ENCODE results near the gene TMEM161A.
"Not testable (repeated sequence)": the region's sequence is repeated elsewhere in the genome, so short reads cannot be mapped to it uniquely, and the experiment has no call there.

TMEM161A gene

GRCh38 chr19:19121371-19121770, 16.9 kb downstream of the TMEM161A start:
- no peak for DNase-seq (ENCODE audit: low read depth)

- DNase-seq (ENCODE audit: low read depth) = no peak
These were observed 17.7 kb downstream of the TMEM161A start for GRCh38 chr19:19120308-19121231.

GRCh38 chr19:19119325-19120237, 18.7 kb downstream of the TMEM161A start:
- DNase-seq (ENCODE audit: low read depth) = no peak

GRCh38 chr19:19115954-19116353, 22.3 kb downstream of the TMEM161A start:
- DNase-seq (ENCODE audit: low read depth) = no peak

- DNase-seq (ENCODE audit: low read depth) = no peak
These were observed 25.1 kb downstream of the TMEM161A start for GRCh38 chr19:19113040-19113626.

GRCh38 chr19:19111967-19112580, 26.2 kb downstream of the TMEM161A start:
- DNase-seq (ENCODE audit: low read depth) = no peak

- no peak for DNase-seq (ENCODE audit: low read depth)
These were observed 27.0 kb downstream of the TMEM161A start for GRCh38 chr19:19111136-19111835.

GRCh38 chr19:19110410-19111135, 27.7 kb downstream of the TMEM161A start:
- no peak for DNase-seq (ENCODE audit: low read depth)

- DNase-seq (ENCODE audit: low read depth) = no peak
These were observed 28.7 kb downstream of the TMEM161A start for GRCh38 chr19:19109601-19110000.

- no peak for DNase-seq (ENCODE audit: low read depth)
These were observed 30.6 kb downstream of the TMEM161A start for GRCh38 chr19:19107654-19108053.

- DNase-seq (ENCODE audit: low read depth) = not testable (repeated sequence)
These were observed 31.3 kb downstream of the TMEM161A start for GRCh38 chr19:19106938-19107337.

- no peak for DNase-seq (ENCODE audit: low read depth)
These were observed 32.2 kb downstream of the TMEM161A start for GRCh38 chr19:19106056-19106551.

- no peak for DNase-seq (ENCODE audit: low read depth)
These were observed 32.8 kb downstream of the TMEM161A start for GRCh38 chr19:19105365-19106055.

- no peak for DNase-seq (ENCODE audit: low read depth)
These were observed 35.1 kb downstream of the TMEM161A start for GRCh38 chr19:19103167-19103566.

GRCh38 chr19:19102566-19102965, 35.7 kb downstream of the TMEM161A start:
- DNase-seq (ENCODE audit: low read depth) = not testable (repeated sequence)

GRCh38 chr19:19101540-19101939, 36.7 kb downstream of the TMEM161A start:
- DNase-seq (ENCODE audit: low read depth) = no peak

- no peak for DNase-seq (ENCODE audit: low read depth)
These were observed 39.3 kb downstream of the TMEM161A start for GRCh38 chr19:19098703-19099632.

GRCh38 chr19:19098084-19098702, 40.1 kb downstream of the TMEM161A start:
- DNase-seq (ENCODE audit: low read depth) = no peak
